GM12878 (cell line): ENCODE measurements around the gene KCTD17. TPM values are rescaled to one million over a fixed set of nuclear protein-coding genes. Genes with fewer than 3 reads are reported as not detected.

ENCODE experiments used
- BACH1 ChIP-seq: fragments of 450-650 bp; IDR thresholded peaks from 2 replicates; pipeline ENCODE4 v1.6.1; 2017; ENCODE audit warnings: mild to moderate bottlenecking, borderline replicate concordance
- BHLHE40 ChIP-seq, 2 experiments: fragments of 450-650 bp in 1 of 2; IDR thresholded peaks; 2 replicates each; pipeline ENCODE4 v1.6.1; 2011 to 2017; ENCODE audit warnings: low read depth in 2 of 2, borderline replicate concordance in 1 of 2, improper control_type of control experiment in 1 of 2, low read length in 1 of 2, mild to moderate bottlenecking in 1 of 2
- CREB1 ChIP-seq: IDR thresholded peaks from 2 replicates; pipeline ENCODE4 v1.6.1; 2012; ENCODE audit warnings: low read depth, mild to moderate bottlenecking, inconsistent platforms
- ELK1 ChIP-seq: IDR thresholded peaks from 2 replicates; pipeline ENCODE4 v1.6.1; 2012; ENCODE audit warnings: low read depth, low read length, improper control_type of control experiment
- ETV6 ChIP-seq, 2 experiments: fragments of 450-650 bp in 1 of 2; IDR thresholded peaks in 1 of 2; conservative IDR thresholded peaks in 1 of 2; 2 replicates each; pipeline ENCODE4 v1.6.1; 2014; ENCODE audit warnings: antibody characterized with exemption in 1 of 2, borderline replicate concordance in 1 of 2, low read depth in 1 of 2, mild to moderate bottlenecking in 1 of 2, moderate library complexity in 1 of 2
- GABPA ChIP-seq: IDR thresholded peaks from 2 replicates; pipeline ENCODE4 v1.6.1; 2014; ENCODE audit warnings: antibody characterized with exemption, low read depth, mild to moderate bottlenecking, inconsistent platforms
- HCFC1 ChIP-seq: fragments of 150-350 bp; IDR thresholded peaks from 2 replicates; pipeline ENCODE4 v1.6.1; 2014; ENCODE audit warnings: low read length
- IKZF1 ChIP-seq: fragments of 450-650 bp; conservative IDR thresholded peaks from 2 replicates; pipeline ENCODE4 v1.6.1; 2017; ENCODE audit warnings: antibody characterized with exemption, mild to moderate bottlenecking
- IRF3 ChIP-seq: fragments of 450-650 bp; IDR thresholded peaks from 2 replicates; pipeline ENCODE4 v1.6.1; 2014; ENCODE audit warnings: mild to moderate bottlenecking
- JUND ChIP-seq: IDR thresholded peaks from 2 replicates; pipeline ENCODE4 v1.6.1; 2012; ENCODE audit warnings: low read depth, mild to moderate bottlenecking, low read length, improper control_type of control experiment, moderate library complexity
- KDM1A ChIP-seq: fragments of 200-600 bp; sonication (generic); IDR thresholded peaks from 2 replicates; pipeline ENCODE4 v1.6.1; 2016; ENCODE audit warnings: borderline replicate concordance
- MAX ChIP-seq: IDR thresholded peaks from 2 replicates; pipeline ENCODE4 v1.6.1; 2012; ENCODE audit warnings: low read depth, low read length, improper control_type of control experiment
- NKRF ChIP-seq: fragments of 450-650 bp; conservative IDR thresholded peaks from 2 replicates; pipeline ENCODE4 v1.6.1; 2017; ENCODE audit warnings: mild to moderate bottlenecking, moderate library complexity
- NR2C1 ChIP-seq: fragments of 450-650 bp; IDR thresholded peaks from 2 replicates; pipeline ENCODE4 v1.6.1; 2017; ENCODE audit warnings: antibody characterized with exemption, mild to moderate bottlenecking, moderate library complexity
- SIN3A ChIP-seq: IDR thresholded peaks from 2 replicates; pipeline ENCODE4 v1.6.1; 2012; ENCODE audit warnings: low read depth, low read length, improper control_type of control experiment
- SIX5 ChIP-seq: IDR thresholded peaks from 2 replicates; pipeline ENCODE4 v1.6.1; 2011; ENCODE audit warnings: mild to moderate bottlenecking, low read depth, low read length, moderate library complexity; ENCODE audit not compliant: severe bottlenecking
- SRF ChIP-seq, 2 experiments: IDR thresholded peaks; 2 replicates each; pipeline ENCODE4 v1.6.1; 2011; ENCODE audit warnings: low read depth in 2 of 2, low read length in 2 of 2, mild to moderate bottlenecking in 1 of 2, moderate library complexity in 1 of 2
- YBX1 ChIP-seq: fragments of 450-650 bp; IDR thresholded peaks from 2 replicates; pipeline ENCODE4 v1.6.1; 2016; ENCODE audit warnings: antibody characterized with exemption
- ZNF384 ChIP-seq: IDR thresholded peaks from 2 replicates; pipeline ENCODE4 v1.6.1; 2012; ENCODE audit warnings: low read depth, mild to moderate bottlenecking, low read length, improper control_type of control experiment, borderline replicate concordance
- ZNF687 ChIP-seq: fragments of 450-650 bp; IDR thresholded peaks from 2 replicates; pipeline ENCODE4 v1.6.1; 2017; ENCODE audit warnings: mild to moderate bottlenecking, moderate library complexity
- polyA plus RNA-seq, 11 experiments: library from polyadenylated mRNA; depleted of rRNA in 4 of 11; unstranded in 6 of 11; stranded (reverse) in 5 of 11; fragments of >200 nt; fragmentation: Nextera tagmentation in 4 of 11; fragmentation: Illumina TruSeq in 1 of 11; extraction: Ambion mirVana in 4 of 11; extraction: Trizol in 1 of 11; gene quantifications; 1 replicate in 1 of 11; 2 replicates in 10 of 11; pipeline versions ENCODE4 v1.2.1 to v1.2.3, GENCODE V29; 2011 to 2016; ENCODE audit warnings: inconsistent platforms in 2 of 11, missing spikeins in 2 of 11, low read depth in 1 of 11
- total RNA-seq, 4 experiments: library from RNA; depleted of rRNA in 3 of 4; stranded (reverse); fragments of >200 nt in 3 of 4; fragmentation: Illumina TruSeq in 1 of 4; extraction: Trizol in 1 of 4; gene quantifications; 2 replicates each; pipeline versions ENCODE4 v1.2.1 to v1.2.3, GENCODE V29; 2013 to 2021

The KCTD17 gene
- total and polyA plus RNA-seq, 10 of the 15 experiments (the other 5 are each of a cell fraction or from before 2014, with no cell fraction given): 0.16 to 18.4 (median 10.1) TPM; not detected in 1

- TF ChIP-seq SIN3A (peak; percentile 33; the same call in 1 of the 2 replicates), ZNF687 (0 out of 2 replicates have a peak, but pooled peaks have one; percentile 38), ELK1 (no peak), CREB1 (no peak), NR2C1 (peak; percentile 45; the same call in 1 of the 2 replicates), JUND (no peak), ETV6 (conservative IDR thresholded peaks at IDR 0.05 in 1 of 2, IDR thresholded peaks at IDR 0.05 in 1 of 2; ENCODE audit: borderline replicate concordance in 1 of 2, low read depth in 1 of 2) (no peak), ZNF384 (no peak), NKRF (peak; percentile 61; the same call in 1 of the 2 replicates), YBX1 (no peak), HCFC1 (peak; percentile 79), SIX5 (peak; percentile 73), BACH1 (peak; percentile 68; the same call in 1 of the 2 replicates), IKZF1 (peak; percentile 78), GABPA (no peak), MAX (no peak), IRF3 (no peak), SRF (IDR thresholded peaks at IDR 0.05; ENCODE audit: low read depth in 2 of 2, low read length in 2 of 2) (peak in 1 of 2 experiments; percentile 48; a peak in 1 of 4 replicates), BHLHE40 (IDR thresholded peaks at IDR 0.05; ENCODE audit: borderline replicate concordance in 1 of 2, low read depth in 2 of 2, low read length in 1 of 2) (peak in 1 of 2 experiments; percentile 43; a peak in 2 of 4 replicates), KDM1A (no peak)
These were observed at the start of gene KCTD17 (continued) for GRCh38 chr22:37051391-37052385.
